Upper lobe of left lung (tissue), 4 donors: ENCODE results near the gene PHOX2B.

ENCODE experiments used
- EP300 ChIP-seq, 4 donors: sonication (generic); formaldehyde crosslinking; IDR thresholded peaks; one replicate each; pipeline ENCODE4 v1.5.1; 2017; ENCODE audit warnings: antibody characterized with exemption in 4 of 4, control low read depth in 2 of 4
- POLR2A ChIP-seq, 4 donors: fragments of 450-650 bp; IDR thresholded peaks; one replicate each; pipeline ENCODE4 v1.5.1; 2016 to 2017; ENCODE audit warnings: antibody characterized with exemption in 4 of 4, mild to moderate bottlenecking in 2 of 4
- POLR2AphosphoS5 ChIP-seq, 2 donors: sonication (generic); formaldehyde crosslinking; IDR thresholded peaks; one replicate each; pipeline ENCODE4 v1.5.1; 2017; ENCODE audit warnings: antibody characterized with exemption in 2 of 2

DNA sequence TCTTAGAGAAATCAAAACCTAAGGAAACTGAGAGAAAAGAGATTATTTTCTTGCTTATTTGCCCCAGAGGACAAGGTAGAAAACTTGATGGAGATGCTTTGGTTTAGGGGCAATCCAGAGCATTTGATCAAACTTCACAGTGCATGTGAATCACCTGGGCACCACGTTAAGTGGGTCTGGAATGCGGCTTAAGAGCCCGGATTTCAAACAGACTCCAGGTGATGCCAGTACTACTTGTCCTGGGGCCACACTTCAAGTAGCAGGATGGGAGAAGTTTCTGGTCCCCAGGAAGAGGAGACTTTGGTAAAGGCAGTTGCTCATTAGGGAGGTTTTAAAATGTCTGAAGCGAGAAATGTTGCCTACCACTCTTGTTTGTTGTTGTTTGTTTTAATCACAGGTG lies 51.8 kb downstream of the PHOX2B start:
- no peak for TF ChIP-seq POLR2A (IDR thresholded peaks at IDR 0.05)
- TF ChIP-seq EP300 (IDR thresholded peaks at IDR 0.05), result no peak
- TF ChIP-seq POLR2AphosphoS5 (IDR thresholded peaks at IDR 0.05), result no peak
